NCI-H1092 treated with DMSO at 0.1 percent for 48 hours (cell line): ENCODE measurements around the gene FAM9C.
"Not testable (repeated sequence)": the region's sequence is repeated elsewhere in the genome, so short reads cannot be mapped to it uniquely, and the experiment has no call there.

Experiments
- DNase-seq: peaks from one replicate; lab custom pipeline; 2025; lab: John Stamatoyannopoulos, UW

FAM9C gene

DNA sequence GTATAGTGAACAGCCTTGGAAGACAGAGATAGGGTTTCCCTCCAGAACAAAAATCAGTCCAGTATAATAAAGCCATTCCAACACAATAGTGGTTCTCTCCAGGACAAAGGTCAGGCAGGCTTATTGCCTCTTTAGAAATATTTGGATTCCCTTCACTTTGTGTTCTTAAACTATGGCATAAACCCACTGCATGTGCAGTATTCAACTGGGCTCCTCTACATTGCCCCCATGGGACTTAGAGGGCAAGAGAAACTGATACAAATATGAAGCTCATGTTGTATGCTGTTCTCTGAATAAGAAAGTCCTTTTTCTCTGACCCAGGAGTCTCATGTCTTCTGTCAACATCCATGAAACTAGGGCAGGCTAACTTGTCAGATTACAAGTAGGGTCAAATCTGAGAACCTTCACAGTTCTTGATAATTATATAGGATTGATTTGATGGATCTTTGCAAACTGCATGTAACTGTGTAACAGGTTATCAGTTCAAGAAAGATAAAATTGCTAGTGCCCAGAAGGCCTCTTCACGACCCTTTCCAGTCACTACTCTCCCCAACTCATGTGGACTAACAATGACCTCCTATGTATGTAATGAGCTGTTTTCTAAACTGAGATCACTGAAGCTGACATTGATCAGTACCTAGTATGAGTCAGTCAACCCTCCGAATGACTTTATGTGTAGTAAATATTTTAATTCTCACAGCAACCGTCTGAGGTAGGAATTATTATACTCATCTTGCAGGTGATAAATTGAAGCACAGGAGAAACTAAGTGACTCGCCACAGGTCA is 31.9 kb upstream of the FAM9C start:
- DNase-seq = no peak

DNA sequence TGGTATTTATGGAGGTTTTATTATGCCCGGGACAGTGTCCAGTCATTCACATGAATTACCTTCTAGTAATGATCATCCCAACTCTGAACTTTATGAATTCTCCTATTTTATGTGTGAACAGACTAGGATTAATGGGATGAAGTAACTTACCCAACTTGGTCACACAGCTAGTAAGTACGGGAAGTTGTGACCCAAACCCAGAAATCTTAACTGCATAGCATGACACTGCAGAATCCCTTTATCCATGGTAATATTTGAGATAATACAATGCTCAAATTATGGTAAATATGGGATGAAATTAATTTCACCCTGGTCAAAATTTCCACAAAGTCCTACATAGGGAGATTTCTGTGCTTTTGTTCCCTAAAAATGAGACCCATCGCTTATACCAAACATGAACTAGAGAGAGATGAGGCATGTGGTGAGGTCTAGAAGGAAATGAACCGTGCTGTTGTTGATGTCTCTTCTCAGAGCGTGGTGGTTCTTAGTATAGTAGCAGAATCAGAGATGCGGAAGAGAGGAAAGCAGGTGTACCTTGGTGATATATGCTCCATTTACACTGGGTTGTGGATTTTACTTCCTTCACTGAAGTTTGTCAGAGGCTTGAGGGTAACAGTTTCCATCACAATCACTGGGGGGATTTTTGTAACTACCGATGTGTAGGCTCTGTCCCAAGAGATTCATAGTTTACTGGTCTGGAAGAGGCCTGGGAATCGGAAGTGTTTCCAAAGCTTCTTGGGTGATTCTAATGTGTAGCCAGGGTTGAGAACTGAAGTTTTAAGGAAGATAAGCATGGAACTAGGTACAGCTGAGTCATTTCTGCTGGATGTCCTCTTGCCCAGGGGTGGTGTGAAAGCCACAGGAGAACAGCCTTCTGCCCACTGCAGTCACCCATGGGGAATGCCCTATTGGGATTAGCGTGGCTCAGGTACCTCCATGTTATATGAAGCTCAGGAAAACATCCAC is 30.2 kb upstream of the FAM9C start:
- no peak for DNase-seq

DNA sequence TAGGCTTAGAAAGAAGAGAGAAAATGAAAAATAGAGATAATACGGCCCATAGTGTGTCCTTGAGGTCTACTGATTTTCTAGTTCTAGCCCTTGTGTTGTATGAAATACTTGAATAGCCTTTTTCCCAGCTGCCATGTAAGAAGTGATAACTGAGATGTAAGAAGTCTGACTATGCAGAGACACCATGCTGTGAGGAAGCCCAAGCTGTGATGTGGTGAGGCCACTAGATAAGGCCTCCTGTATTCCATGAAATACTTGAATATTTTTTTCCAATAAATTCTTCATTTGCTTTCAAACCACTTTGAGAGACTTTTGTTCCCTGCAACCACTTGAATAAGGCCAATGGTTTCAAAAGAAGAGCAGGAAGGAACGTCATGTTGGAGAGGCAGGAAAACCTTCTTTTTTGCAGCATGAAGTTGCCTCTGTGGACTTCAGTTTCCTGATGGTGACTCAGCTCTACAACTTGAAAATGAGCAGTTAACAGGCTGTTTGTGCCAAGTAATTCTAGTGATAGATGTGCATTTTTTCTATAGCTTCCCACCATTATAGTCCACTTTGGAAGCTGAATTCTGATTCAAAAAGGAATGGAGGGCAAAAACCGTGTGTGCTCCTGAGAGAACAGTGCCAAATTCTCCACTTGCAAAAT is 25.5 kb upstream of the FAM9C start:
- DNase-seq = no peak

DNA sequence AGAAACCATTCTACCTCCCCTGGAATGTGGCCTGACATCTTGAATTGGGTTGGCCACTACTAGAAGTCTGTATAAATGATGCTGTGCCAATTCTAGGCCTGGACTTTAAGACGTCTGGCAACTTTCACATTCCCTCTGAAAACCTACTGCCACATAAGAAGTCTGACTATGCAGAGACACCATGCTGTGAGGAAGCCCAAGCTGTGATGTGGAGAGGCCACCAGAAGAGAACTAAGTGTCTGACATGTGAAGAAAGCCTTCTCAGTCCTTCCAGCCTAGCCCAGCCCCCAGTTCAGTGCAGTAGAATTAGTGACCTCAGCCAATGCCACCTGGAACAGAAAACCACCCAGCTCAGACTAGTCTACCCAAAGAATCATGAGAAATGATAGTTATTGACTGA is 24.2 kb upstream of the FAM9C start:
- DNase-seq = no peak

DNA sequence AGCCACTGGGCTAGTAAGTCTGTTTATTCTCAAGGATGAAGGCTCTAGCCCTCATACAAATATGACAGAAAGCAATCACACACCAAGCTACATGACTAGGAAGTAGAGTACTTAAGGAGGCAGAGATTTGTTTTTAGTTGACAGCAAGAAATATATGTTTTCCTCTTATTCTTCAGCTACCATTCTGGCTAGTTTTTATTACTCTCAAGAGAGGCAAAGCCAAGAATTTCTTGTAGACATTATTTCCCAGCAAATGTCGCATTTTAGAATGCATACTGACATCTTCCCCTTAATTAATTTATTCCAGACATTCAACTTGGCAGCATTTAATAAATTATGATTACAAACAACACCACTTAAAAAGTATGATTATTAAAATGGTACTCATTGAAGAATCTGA is 23.4 kb upstream of the FAM9C start:
- DNase-seq = no peak

DNA sequence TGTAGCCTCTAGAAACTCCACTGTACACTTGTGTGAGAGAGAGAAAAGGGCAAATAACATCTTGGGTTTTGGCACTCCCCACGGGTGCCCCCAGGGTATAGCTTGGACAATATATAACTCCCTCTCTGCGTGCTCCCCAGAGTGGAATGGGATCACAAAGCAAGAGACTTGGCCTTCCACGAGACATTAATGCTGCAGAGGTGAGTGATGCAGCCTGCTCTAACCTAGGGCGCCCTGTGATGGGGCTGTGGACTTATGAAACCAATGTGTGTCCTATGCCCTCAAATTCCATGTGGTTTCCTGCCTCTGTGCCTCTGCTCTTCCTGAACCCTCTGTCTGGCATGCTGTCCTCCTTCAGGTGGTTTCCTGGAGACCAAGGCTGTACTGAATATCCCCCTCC is 22.0 kb upstream of the FAM9C start:
- DNase-seq = no peak

DNA sequence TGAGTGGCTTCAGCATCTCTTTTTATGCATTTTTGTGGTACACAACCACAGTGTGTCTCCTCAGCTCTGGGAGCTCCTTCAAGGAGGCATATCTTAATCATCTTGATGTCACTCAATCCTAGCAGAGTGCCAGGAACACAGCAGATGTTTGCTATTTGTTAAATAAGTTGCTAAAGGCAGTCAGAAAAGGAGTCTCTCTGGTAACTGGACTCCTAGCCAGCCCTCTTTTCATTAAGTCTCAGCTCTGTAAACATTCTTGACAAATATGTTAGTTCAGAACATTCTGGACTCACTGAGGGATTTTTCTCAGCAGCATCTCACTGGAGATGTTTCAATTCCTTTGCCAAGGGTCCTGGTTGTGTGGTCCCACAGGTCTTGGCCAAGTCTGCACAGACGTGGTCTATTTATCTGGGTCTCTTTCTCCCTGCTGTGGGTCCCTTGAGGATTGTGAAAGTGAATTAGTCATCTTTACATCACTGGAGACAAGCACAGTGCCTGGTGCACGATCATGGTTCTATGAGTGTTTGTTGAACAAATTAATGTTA is 20.3 kb upstream of the FAM9C start:
- no peak for DNase-seq

DNA sequence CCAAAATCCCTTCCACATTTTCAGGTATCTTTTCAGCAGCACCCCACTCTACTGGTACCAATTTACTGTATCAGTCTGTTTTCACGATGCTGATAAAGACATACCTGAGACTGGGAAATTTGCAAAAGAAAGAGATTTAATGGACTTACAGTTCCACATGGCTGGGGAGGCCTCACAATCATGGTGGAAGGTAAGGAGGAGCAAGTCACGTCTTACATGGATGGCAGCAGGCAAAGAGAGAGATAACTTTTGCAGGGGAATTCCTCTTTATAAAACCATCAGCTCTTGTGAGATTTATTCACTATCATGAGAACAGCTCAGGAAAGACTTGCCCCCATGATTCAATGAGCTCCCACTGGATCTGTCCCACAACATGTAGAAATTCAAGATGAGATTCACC is 18.7 kb upstream of the FAM9C start:
- not testable (repeated sequence) for DNase-seq

DNA sequence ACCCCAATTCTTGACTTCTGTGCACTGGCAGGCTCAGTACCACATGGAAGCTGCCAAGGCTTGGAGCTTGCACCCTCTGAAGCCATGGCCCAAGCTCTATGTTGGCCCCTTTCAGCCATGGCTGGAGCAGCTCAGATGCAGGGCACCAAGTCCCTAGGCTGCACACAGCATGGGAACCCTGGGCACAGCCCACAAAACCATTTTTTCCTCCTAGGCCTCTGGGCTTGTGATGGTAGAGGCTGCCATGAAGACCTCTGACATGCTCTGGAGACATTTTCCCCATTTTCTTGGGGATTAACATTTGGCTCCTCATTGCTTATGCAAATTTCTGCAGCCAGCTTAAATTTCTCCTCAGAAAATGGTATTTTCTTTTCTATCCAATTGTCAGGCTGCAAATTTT is 17.9 kb upstream of the FAM9C start:
- not testable (repeated sequence) for DNase-seq

DNA sequence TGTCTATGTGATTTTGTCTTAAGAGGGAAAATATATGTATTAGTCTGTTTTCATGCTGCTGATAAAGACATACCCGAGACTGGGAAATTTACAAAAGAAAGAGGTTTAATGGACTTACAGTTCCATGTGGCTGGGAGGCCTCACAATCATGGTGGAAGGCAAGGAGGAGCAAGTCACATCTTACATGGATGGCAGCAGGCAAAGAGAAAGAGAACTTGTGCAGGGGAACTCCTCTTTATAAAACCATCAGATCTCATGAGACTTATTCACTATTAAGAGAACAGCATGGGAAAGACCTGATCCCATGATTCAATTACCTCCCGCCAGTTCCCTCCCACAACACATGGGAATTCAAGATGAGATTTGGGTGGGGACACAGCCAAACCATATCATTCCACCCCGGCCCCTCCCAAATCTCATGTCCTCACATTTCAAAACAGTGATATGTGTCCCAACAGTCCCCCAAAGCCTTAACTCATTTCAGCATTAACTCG is 16.8 kb upstream of the FAM9C start:
- DNase-seq = not testable (repeated sequence)

DNA sequence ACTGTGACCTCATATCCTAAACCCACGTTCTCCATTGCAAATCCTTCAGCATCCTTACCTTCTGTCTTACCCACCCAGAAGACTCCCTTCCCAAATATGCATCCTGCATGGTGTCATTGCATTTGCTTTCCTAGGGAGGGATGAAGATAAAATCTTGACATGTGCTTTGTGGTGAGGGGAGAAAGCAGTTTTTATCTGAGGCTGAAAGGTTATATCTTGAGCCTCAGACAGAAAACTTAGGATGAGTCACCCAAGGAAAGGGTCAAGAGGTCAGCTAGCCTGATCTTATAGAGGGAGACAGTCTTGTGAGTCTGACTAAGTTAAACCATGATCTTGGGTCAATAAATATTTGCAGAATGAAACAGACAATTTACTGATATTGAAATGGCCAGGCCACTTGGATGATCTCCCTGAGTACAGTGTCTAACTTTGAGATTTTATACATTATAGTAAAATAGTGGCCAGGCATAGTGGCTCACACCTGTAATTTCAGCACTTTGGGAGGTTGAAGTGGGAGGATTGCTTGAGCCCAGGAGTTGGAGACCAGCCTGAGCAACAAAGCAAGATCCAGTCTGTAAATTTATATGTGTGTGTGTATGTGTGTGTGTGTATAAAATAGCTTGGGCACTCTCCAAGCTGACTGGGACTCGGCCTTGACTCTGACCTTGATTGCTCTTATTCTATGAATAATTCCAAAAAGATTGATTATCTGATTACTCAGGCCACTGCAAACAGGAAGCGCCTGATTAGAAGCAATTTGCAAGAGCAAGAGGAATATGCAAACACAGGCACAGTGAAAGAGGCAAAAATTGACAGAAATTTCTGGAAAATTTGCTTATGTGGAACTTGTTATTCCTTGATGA is 15.4 kb upstream of the FAM9C start:
- DNase-seq = no peak

DNA sequence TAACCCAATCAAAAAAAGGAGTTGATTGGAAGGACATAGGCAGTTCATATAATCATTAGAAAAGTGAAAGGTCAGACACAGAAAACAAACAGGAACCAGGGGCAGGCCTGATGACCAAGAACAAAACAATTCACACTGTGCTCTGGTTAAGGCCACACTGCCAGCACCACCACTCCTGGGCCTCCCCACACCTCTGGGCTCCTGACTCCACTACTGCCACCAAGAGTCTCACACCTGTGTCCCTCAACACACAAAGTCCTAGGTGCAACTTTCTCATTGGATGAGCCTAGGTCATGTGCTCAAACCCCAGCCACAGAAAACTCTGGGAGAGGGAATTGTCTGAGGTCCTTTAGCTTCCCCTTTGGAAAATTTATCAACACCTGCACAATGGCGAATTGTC is 11.1 kb upstream of the FAM9C start:
- no peak for DNase-seq

DNA sequence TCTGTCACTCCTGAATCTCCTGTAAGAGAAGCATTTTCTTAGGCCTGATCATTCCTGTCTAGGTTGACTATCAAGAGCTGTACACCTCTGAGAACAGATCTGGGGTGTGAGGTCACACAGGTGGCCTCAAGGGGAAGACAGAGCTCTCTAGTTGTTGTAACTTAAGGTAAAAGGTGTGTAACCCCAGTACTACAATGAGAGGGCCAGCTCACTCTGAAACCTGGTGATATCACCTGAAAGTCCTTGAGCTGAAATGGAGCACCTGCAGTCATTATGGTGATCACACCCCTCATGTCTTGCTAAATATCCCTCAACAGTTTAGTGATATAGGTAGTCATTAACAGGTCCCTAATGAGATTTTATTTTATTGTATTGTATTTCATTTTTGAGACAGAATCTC is 8.8 kb upstream of the FAM9C start:
- DNase-seq = no peak

DNA sequence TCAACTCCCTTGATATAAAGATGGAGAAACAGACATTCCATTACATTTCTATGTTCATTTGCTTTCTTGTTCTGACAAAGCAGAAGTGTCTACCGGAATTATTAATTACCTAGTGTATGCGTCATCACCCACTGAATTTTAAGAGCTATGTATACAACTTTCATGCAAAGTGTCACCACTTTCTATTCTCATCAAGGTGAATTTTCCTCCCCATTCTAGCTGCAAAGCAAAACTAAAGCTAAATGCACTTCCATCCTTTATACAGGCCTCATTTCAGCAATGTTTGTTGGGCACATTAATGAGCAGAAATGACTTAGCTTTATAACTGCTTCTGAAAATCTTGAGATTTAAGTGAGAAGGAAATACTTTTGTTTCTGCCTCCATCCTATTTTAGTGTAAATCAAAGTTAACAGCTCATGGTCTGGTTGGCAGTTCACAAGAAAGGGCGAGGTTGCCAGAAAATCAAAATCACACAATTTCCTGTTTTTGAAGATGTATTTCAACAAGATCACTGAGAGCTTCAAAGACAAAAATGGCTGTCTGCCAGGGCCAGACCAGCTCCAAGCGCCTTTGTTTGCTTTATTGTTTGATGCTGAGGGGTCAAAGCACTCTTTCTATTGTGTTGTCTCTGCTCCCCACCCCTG is 7.2 kb upstream of the FAM9C start:
- DNase-seq = no peak

DNA sequence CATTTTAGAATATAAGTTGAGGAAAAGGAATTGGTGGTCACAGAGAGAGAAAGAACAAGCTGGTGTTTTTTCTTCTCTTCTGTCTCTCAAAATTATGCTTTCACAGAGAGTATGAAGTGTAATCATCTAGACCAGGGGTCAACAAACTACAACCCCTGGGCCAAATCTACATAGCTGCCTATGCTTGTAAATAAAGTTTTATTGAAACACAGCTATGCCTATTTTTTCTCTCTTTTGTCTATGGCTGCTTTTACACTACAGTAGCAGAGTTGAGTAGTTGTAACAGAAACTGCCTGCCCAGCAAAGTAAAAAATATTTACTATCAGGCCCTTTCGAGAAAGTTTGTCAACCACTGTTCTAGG is 6.7 kb upstream of the FAM9C start:
- DNase-seq = no peak

DNA sequence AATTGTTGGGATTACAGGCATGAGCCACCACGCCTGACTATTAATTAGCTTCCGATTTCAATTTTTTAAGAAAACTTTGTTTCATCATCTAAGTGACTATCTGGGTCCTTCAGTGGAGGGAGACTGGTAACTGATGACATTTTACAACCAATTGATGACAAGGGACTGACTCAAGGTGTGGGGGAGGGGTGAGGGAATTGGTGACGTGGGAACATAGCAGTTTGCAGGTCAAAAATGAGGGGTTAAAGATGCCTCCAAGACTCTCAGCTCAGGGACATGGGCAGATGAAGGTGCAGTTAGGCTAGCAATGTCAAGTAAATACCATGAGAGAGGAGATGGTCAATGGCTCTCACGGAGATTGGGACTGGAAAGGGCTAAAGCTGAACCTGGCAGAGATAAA is 5.7 kb upstream of the FAM9C start:
- no peak for DNase-seq

DNA sequence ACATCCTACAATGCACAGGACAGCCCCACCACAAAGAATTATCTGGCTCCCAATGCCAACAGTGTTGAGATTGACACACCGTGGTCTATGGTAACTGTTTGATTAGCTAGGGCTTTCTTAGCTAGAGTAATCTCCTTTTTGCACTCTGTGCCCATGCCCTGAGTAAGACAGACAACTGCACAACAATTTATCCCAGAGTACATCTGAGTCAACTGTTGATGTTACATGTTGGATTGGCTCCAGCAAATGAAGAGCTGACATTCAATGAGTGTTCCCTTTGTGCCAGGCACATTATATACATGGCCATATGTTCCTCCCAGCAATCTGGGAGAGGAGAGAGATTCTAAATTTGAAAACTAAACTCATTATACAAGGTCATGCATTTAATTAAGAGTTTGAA is 3.9 kb upstream of the FAM9C start:
- DNase-seq = peak; percentile 19

DNA sequence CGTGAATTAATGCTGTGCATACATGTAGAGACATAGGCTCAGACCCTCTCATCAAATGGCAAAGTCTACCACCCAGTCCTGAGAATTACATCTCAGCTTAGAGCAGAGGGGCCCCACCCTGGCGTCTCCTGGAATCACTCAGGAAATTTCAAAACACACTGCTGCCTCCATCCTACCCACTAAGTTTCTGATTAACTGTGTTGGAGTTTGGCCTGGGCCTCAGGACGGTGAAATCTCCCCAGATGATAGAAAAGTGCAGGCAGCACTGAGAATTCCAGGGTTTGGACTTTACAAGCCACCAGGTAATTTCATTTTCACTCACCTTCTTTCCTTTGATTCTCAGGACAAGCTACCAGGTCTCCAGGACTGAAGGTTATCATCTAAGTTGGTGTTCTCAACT is 3.3 kb upstream of the FAM9C start:
- no peak for DNase-seq

DNA sequence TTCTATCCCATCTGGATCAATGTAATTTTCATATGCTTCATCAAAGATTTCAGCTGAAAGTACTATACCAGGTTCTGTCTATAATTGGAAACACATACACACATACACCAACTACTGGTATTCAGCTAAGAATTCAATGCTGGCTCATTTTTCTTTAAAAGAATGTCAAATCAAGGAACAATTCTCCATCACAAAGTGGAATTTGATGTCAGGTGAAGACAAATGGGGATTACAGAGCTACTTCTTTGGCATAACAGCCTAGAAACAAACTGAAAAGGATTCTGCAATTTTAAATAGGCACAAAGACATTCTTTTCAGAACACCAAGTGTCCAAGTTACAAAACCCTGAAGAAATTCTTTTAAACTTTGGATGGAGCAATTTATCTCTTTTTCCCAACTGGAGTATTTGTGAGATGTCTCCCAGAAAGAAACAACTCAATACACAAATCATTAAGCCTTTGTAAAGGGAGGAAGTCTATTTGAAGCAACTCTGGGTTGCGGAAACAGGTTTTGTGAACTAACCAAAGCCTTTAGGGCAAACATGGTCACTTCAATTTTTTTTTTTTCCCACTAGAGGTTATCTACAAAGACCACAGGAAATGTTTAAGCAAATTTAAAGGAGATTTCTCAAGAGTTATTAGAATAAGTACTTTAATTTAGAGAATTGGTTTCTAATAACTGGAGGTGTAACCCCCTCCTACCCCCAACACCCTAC is 1.9 kb upstream of the FAM9C start:
- DNase-seq = no peak

DNA sequence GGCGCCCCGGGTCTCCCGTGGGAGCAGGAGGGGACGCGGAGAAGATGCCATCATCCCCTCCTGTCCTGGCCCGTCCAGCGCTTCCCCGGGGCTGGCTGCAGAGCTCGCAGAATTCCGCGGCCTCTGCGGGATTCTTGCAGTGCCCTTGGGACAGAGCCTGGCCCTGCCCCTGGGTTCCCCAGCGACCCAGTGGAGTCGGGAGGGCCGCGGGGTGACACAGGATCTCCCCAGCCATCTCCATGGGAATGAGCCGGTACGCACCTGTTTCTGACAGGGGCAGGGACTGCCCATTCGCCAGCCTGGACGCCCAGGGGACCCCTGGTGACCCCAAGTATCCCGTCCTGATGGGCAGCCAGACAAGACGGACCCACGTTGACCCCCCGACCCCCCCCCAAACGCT is 482 bp downstream of the FAM9C start:
- no peak for DNase-seq
